H1 (cell line): ENCODE data around the gene GRIP2. TPM values are rescaled to one million over a fixed set of nuclear protein-coding genes. Genes with fewer than 3 reads are reported as not detected.

Source experiments
- CTCF ChIA-PET: fragments of 300-600 bp; sonication (Branson Sonifier 250); formaldehyde crosslinking; loops from one replicate; lab custom pipeline; 2021; ENCODE audit not compliant: partially characterized antibody; lab: Charles Lee
- POLR2A ChIA-PET: fragments of 300-600 bp; sonication (Branson Sonifier 250); formaldehyde crosslinking; loops from one replicate; lab custom pipeline; 2021; ENCODE audit warnings: inconsistent platforms; ENCODE audit not compliant: partially characterized antibody; lab: Charles Lee
- DNase-seq, 2 experiments: peaks; one replicate each; pipeline versions ENCODE4 v3.0.0 to v3.0.0-alpha.2; 2010 to 2022; ENCODE audit warnings: low spot score in 2 of 2, low read depth in 1 of 2, mixed read lengths in 1 of 2
- FAIRE-seq: peaks from 2 replicates; lab custom pipeline; 2011; peaks lifted over from hg19 to GRCh38; lab: Jason Lieb, UNC
- H2AFZ ChIP-seq: 2 replicates; pipeline ENCODE4 v1.8.1; 2012; ENCODE audit warnings: low read length, inconsistent platforms
- H2AK5ac ChIP-seq: 2 replicates; pipeline ENCODE4 v1.6.1; 2013; ENCODE audit warnings: low read depth, low read length
- H2BK120ac ChIP-seq: replicated peaks from 2 replicates; pipeline ENCODE3; 2013; ENCODE audit warnings: low read depth, low read length, inconsistent platforms
- H2BK12ac ChIP-seq: 2 replicates; pipeline ENCODE4 v1.6.1; 2013; ENCODE audit warnings: low read depth, low read length
- H2BK15ac ChIP-seq: 2 replicates; pipeline ENCODE4 v1.6.1; 2013; ENCODE audit warnings: low read length
- H2BK20ac ChIP-seq: 2 replicates; pipeline ENCODE4 v1.6.1; 2013; ENCODE audit warnings: low read length
- H2BK5ac ChIP-seq: 2 replicates; pipeline ENCODE4 v1.6.1; 2013; ENCODE audit warnings: low read depth, low read length
- H3K14ac ChIP-seq: 2 replicates; pipeline ENCODE4 v1.6.1; 2013; ENCODE audit warnings: inconsistent platforms; ENCODE audit not compliant: insufficient read length
- H3K18ac ChIP-seq: 2 replicates; pipeline ENCODE4 v1.6.1; 2013; ENCODE audit warnings: low read length; ENCODE audit errors: extremely low read depth
- H3K23ac ChIP-seq: 2 replicates; pipeline ENCODE4 v1.6.1; 2013; ENCODE audit warnings: inconsistent platforms; ENCODE audit not compliant: insufficient read length
- H3K23me2 ChIP-seq: 2 replicates; pipeline ENCODE4 v1.6.1; 2013; ENCODE audit warnings: low read depth, low read length
- H3K27ac ChIP-seq: 2 replicates; pipeline ENCODE4 v1.6.1; 2011; ENCODE audit warnings: low read depth, low read length, inconsistent platforms
- H3K27me3 ChIP-seq, 4 experiments: replicated peaks in 1 of 4; 1 replicate in 1 of 4; 2 replicates in 3 of 4; pipeline versions ENCODE4 v1.6.1 to v1.8.1; 2011 to 2013; ENCODE audit warnings: low read length in 3 of 4, mild to moderate bottlenecking in 3 of 4, inconsistent platforms in 2 of 4, mixed read lengths in 2 of 4, moderate library complexity in 1 of 4; ENCODE audit not compliant: control insufficient read depth in 3 of 4, insufficient read depth in 3 of 4; ENCODE audit errors: extremely low read depth in 1 of 4
- H3K36me3 ChIP-seq, 4 experiments: 2 replicates each; pipeline versions ENCODE4 v1.6.1 to v1.8.1; 2011 to 2013; ENCODE audit warnings: mild to moderate bottlenecking in 4 of 4, low read length in 3 of 4, moderate library complexity in 2 of 4, control low read depth in 1 of 4, inconsistent platforms in 1 of 4; ENCODE audit not compliant: insufficient read depth in 4 of 4, control insufficient read depth in 2 of 4
- H3K4ac ChIP-seq: replicated peaks from 2 replicates; pipeline ENCODE3; 2013; ENCODE audit warnings: low read length, low read depth, mixed read lengths, inconsistent platforms; ENCODE audit not compliant: insufficient read length
- H3K4me1 ChIP-seq, 4 experiments: replicated peaks in 1 of 4; 1 replicate in 1 of 4; 2 replicates in 3 of 4; pipeline versions ENCODE4 v1.6.1 to v1.8.1; 2011 to 2013; ENCODE audit warnings: low read length in 3 of 4, inconsistent platforms in 2 of 4, mixed read lengths in 1 of 4; ENCODE audit not compliant: insufficient read depth in 4 of 4, control insufficient read depth in 3 of 4
- H3K4me2 ChIP-seq, 2 experiments: 2 replicates each; pipeline versions ENCODE4 v1.6.1 to v1.8.1; 2011 to 2013; ENCODE audit warnings: low read depth in 2 of 2, low read length in 2 of 2, control low read depth in 1 of 2, inconsistent platforms in 1 of 2, mild to moderate bottlenecking in 1 of 2; ENCODE audit not compliant: insufficient read depth in 1 of 2
- H3K4me3 ChIP-seq, 4 experiments: fragments of 200-600, 300-600 bp in 1 of 4; sonication (generic), shearing (Covaris generic), sonication (Bioruptor Twin) in 1 of 4; 2 replicates each; pipeline versions ENCODE4 v1.5.1 to v1.8.1; 2011 to 2016; ENCODE audit warnings: low read length in 4 of 4, low read depth in 3 of 4, control low read depth in 2 of 4, inconsistent platforms in 2 of 4, mild to moderate bottlenecking in 2 of 4, mixed read lengths in 1 of 4, moderate library complexity in 1 of 4; ENCODE audit not compliant: insufficient read depth in 2 of 4; ENCODE audit errors: extremely low read depth in 1 of 4
- H3K56ac ChIP-seq: replicated peaks from 2 replicates; pipeline ENCODE3; 2013; ENCODE audit warnings: low read depth, mild to moderate bottlenecking, mixed read lengths, low read length, inconsistent platforms; ENCODE audit not compliant: insufficient read length
- H3K79me1 ChIP-seq: 2 replicates; pipeline ENCODE4 v1.6.1; 2013; ENCODE audit warnings: low read depth, low read length, control low read depth
- H3K79me2 ChIP-seq, 2 experiments: 2 replicates each; pipeline versions ENCODE4 v1.6.1 to v1.8.1; 2012 to 2013; ENCODE audit warnings: low read length in 2 of 2, mild to moderate bottlenecking in 2 of 2, inconsistent platforms in 1 of 2; ENCODE audit not compliant: insufficient read depth in 2 of 2, control insufficient read depth in 1 of 2
- H3K9ac ChIP-seq, 4 experiments: replicated peaks in 1 of 4; 1 replicate in 1 of 4; 2 replicates in 3 of 4; pipeline versions ENCODE4 v1.6.1 to v1.8.1; 2011 to 2013; ENCODE audit warnings: low read depth in 3 of 4, low read length in 3 of 4, control low read depth in 2 of 4, mild to moderate bottlenecking in 2 of 4, moderate library complexity in 2 of 4, inconsistent platforms in 1 of 4; ENCODE audit errors: extremely low read depth in 1 of 4
- H3K9me3 ChIP-seq, 2 experiments: 2 replicates each; pipeline versions ENCODE4 v1.6.1 to v1.8.1; 2012 to 2013; ENCODE audit warnings: mild to moderate bottlenecking in 2 of 2, moderate library complexity in 2 of 2, control low read depth in 1 of 2, inconsistent platforms in 1 of 2, low read depth in 1 of 2, low read length in 1 of 2, mixed read lengths in 1 of 2; ENCODE audit not compliant: insufficient read depth in 2 of 2
- H4K20me1 ChIP-seq, 2 experiments: replicated peaks in 1 of 2; 2 replicates each; pipeline versions ENCODE3 to v1.8.1; 2011 to 2013; ENCODE audit warnings: inconsistent platforms in 2 of 2, low read length in 2 of 2, mild to moderate bottlenecking in 1 of 2; ENCODE audit not compliant: insufficient read depth in 2 of 2, control insufficient read depth in 1 of 2
- H4K5ac ChIP-seq: 2 replicates; pipeline ENCODE4 v1.6.1; 2013; ENCODE audit warnings: low read length, low read depth, mixed read lengths, inconsistent platforms; ENCODE audit not compliant: insufficient read length
- H4K8ac ChIP-seq: 2 replicates; pipeline ENCODE4 v1.8.0; 2013; ENCODE audit warnings: mild to moderate bottlenecking, moderate library complexity, low read length, inconsistent platforms; ENCODE audit not compliant: insufficient read depth; ENCODE audit errors: extremely low read depth
- H4K91ac ChIP-seq: replicated peaks from 2 replicates; pipeline ENCODE3; 2013; ENCODE audit warnings: low read length, mixed read lengths, inconsistent platforms; ENCODE audit not compliant: insufficient read length
- ATF3 ChIP-seq: IDR thresholded peaks from 2 replicates; pipeline ENCODE4 v1.6.1; 2011; ENCODE audit warnings: low read depth, mild to moderate bottlenecking, low read length; ENCODE audit not compliant: insufficient read depth
- CHD2 ChIP-seq: IDR thresholded peaks from 2 replicates; pipeline ENCODE4 v1.6.1; 2012; ENCODE audit warnings: low read length, improper control_type of control experiment
- GTF2F1 ChIP-seq: IDR thresholded peaks from 2 replicates; pipeline ENCODE4 v1.6.1; 2012; ENCODE audit warnings: low read depth, low read length, improper control_type of control experiment, borderline replicate concordance
- USF2 ChIP-seq: IDR thresholded peaks from 2 replicates; pipeline ENCODE4 v1.6.1; 2011; ENCODE audit warnings: low read length, improper control_type of control experiment
- WGBS, 2 experiments: shearing (Covaris generic) in 1 of 2; methylation state at CpG; one replicate each; pipeline versions ENCODE4 v1.1.6 to v1.1.7; 2013 to 2015; ENCODE audit warnings: low lambda C conversion rate in 2 of 2, mixed read lengths in 2 of 2, inconsistent platforms in 1 of 2, low coverage in 1 of 2, missing lambda C conversion rate in 1 of 2; ENCODE audit not compliant: insufficient replicate concordance in 2 of 2, insufficient coverage in 1 of 2, insufficient read length in 1 of 2; ENCODE audit errors: extremely low coverage in 1 of 2, missing lambda C conversion rate in 1 of 2; 5-methylcytosine and 5-hydroxymethylcytosine counted together
- polyA plus RNA-seq, 7 experiments: library from polyadenylated mRNA; depleted of rRNA in 3 of 7; stranded (reverse) in 5 of 7; unstranded in 2 of 7; fragments of >200 nt in 5 of 7; fragments of 200-250 nt in 2 of 7; gene quantifications; 1 replicate in 5 of 7; 2 replicates in 1 of 7; 4 replicates in 1 of 7; pipeline versions ENCODE4 v1.2.1 to v1.2.3, GENCODE V29; 2011 to 2013; ENCODE audit warnings: missing spikeins in 2 of 7, mixed read lengths in 2 of 7
- total RNA-seq: library from RNA; stranded (reverse); fragmentation: NEBNext Ultra II Directional; extraction: Animal tissue kit (Norgen Biotek cat#: 25700); gene quantifications from 2 replicates; pipeline ENCODE4 v1.2.1, GENCODE V29; 2021

Gene GRIP2
- total and polyA plus RNA-seq, 2 of the 8 experiments (the other 6 are each of a cell fraction or from before 2014, with no cell fraction given): 2.5 to 6.4 TPM

- H3K18ac ChIP-seq: no peak overlapping the region
- no peak overlapping the region for H3K4me2 ChIP-seq
- H3K27me3 ChIP-seq: no peaks in the 10 kb centered on the region
- H3K79me1 ChIP-seq: no peaks in the 10 kb centered on the region
- 95% methylated on average over 6 of the region's 10 CpGs; no CpG with 5 or more reads in 1 of the 2 experiments for WGBS, 2 experiments
- no peak overlapping the region for H2BK12ac ChIP-seq
- FAIRE-seq (no peak), DNase-seq (no peak)
- H4K20me1 ChIP-seq: peaks cover 0 to 15% of the 10 kb centered on the region in 2 experiments
- H3K9ac ChIP-seq: no peak overlapping the region
- H4K91ac ChIP-seq: no peak overlapping the region
- ChIA-PET POLR2A (no interaction called here), CTCF (interaction anchor here (5.3 kb wide), 1 partner anchor 14 kb away, joined by 23 read pairs; no protein-coding TSS in a partner anchor)
- no peak overlapping the region for H3K4ac ChIP-seq
- H4K8ac ChIP-seq: no peak overlapping the region
- no peak overlapping the region for H2BK120ac ChIP-seq
- H3K56ac ChIP-seq: no peak overlapping the region
- H3K14ac ChIP-seq: no peak overlapping the region
- H3K4me3 ChIP-seq: no peak overlapping the region
- H3K4me1 ChIP-seq: peaks cover 0 to 8% (median 2%) of the 10 kb centered on the region in 4 experiments; a peak in 5 of 7 replicates
- H2AK5ac ChIP-seq: no peak overlapping the region
- H3K27ac ChIP-seq: no peak overlapping the region
- no peaks in the 10 kb centered on the region; the same call in 1 of the 2 replicates for H3K23me2 ChIP-seq
- no peak overlapping the region for H2BK20ac ChIP-seq
- no peaks in the 10 kb centered on the region for H3K9me3 ChIP-seq
- H3K36me3 ChIP-seq: peaks cover 27 to 75% (median 64%) of the 10 kb centered on the region in 4 experiments
- H2BK15ac ChIP-seq: no peak overlapping the region
- H4K5ac ChIP-seq: no peak overlapping the region
- H3K79me2 ChIP-seq: no peaks in the 10 kb centered on the region
- no peak overlapping the region for H2BK5ac ChIP-seq
- H2AFZ ChIP-seq: no peak overlapping the region
- no peak overlapping the region for H3K23ac ChIP-seq
- TF ChIP-seq GTF2F1: no peak
- TF ChIP-seq USF2: no peak
- no peak for TF ChIP-seq CHD2
- TF ChIP-seq ATF3: no peak
These were observed 59.0 kb downstream of the GRIP2 start for GRCh38 chr3:14481018-14481645.
